Measurements from ENCODE around the gene FAM168B.

Gene FAM168B

DNA sequence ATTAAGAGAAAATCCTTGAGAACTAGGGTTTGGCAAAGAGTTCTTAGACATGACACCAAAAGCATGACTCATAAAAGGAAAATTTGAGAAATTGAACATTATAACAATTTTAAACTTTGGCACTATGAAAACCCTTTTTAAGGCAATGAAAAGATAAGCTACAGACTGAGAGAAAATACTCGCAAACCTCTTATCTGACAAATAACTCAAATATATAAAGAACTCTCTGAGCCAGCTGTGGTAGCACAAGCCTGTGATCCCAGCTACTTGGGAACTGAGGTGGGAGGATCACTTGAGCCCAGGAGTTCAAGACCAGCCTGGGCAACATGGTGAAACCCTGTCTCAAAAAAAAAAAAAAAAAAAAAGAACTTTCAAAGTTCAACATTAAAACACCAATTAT is 70.5 kb downstream of the FAM168B start:
- DNase-seq (ENCODE audit: low read depth in 3 of 3), result no peak

DNA sequence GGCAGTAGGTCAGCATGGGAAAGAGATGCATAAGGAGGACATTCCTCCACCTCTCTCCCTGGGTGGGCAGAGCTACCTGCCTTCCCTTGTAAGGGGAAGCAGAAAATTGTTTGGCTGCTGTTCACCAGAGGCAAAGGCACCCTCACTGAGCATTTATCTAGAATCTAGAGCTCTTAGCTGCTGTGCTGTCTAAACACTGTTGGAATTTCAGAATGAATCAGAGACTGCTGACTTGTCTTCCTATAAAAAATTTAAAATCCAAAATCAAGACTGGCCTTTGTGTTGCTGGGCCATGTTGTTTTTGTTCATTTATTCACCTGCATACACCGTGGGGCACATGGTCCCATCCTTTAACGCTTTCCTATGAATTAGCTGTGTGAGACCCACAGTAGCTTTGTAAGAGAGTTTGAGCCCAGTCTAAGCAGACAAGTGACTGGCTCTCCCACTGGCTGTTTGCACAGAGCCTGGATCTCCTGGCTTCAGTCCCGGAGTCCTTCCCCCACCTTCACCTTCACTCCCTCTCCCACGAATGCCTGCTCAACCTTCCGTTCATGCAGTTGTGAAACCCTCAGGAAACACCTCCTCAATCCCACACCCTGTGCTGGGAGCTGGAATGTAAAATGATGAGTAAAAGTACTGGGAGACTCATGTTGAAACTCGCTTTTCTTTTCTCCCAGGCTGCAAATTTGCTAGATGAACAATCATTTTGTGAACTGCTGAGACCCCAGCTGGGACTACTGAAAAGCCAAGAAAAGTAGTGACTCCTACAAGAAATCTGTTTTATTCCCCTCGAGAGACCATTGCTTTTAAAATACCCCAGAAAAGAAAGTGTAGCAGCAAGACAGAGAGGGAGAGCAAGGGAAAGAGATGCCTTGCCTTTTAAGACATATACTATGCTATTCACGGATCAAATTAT is 76.2 kb downstream of the FAM168B start:
- no peak for DNase-seq (ENCODE audit: low read depth in 3 of 3)

DNA sequence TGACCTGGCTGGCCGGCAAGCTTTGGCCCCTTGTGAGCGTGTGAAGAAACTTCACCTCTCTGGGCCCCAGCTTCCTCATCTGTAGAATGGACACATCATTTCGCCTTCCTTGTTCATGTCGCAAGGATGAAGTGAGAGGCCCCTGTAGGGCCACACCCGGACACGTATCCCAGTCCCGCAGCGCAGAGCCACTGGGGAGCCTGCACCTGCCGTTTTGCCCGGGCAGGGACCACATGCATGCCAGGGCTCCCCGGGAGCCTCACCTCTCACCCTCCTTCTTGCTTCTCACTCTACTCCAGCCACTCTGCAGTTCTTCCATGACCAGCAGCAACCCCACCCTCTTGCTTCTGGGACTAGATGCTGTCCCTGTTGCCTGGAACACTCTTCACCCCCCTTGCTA is 77.5 kb downstream of the FAM168B start:
- no peak for DNase-seq (ENCODE audit: low read depth in 3 of 3)

DNA sequence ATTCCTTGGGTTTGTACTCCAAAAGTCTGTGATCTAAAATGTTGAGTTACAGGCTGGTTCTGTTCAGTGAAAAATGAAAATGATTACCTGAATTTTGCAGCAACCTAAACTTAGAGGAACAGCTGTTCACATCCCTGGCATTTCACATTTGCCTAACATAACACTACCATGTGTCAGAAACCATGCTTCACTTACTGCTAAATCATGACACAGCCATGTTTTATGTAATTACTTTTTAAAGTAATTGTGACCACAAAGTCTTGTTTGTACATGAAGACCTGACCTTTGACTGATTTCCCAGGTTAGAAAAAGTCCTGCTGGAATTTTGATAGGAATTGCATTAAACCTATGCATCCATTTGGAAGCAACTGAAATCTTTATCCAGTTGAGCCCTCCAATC is 79.1 kb downstream of the FAM168B start:
- DNase-seq (ENCODE audit: low read depth in 3 of 3), result no peak

DNA sequence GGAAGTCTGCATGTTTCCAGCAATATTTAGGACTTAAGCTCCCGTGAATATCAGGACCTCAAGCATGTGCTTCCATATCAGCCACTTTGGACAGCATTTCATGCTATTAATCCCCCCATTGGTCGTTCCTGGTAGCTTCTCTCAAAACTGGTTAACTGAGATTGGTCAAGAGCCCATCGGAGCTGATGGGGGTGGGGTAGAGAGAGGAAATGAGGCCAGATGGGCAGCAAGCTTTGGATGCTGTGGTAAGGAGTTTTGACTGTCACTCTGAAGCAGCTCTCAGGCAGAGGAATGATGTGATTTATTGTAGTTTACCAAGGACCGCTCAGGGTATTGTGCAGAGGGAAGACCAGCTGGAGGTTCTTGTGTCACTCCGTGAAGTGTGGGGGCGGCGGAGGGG is 81.8 kb downstream of the FAM168B start:
- DNase-seq (ENCODE audit: low read depth in 3 of 3), result no peak

DNA sequence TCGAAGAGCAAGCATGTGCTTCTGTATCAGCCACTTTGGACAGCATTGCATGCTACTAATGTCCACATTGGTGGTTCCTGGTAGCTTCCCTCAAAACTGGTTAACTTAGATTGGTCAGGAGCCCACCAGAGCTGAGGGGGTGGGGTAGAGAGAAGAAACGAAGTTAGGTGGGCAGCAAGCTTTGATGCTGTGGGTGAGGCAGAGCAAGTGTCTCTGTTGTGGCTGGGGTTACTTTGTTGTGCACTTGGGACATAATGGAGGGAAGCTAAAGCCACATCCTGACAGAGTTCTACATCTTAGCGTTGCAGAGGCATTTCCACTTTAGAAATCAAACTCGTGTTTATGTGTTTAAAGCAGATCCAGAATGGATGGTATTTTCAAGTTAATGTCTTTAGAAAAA is 82.7 kb downstream of the FAM168B start:
- no peak for DNase-seq (ENCODE audit: low read depth in 3 of 3)

DNA sequence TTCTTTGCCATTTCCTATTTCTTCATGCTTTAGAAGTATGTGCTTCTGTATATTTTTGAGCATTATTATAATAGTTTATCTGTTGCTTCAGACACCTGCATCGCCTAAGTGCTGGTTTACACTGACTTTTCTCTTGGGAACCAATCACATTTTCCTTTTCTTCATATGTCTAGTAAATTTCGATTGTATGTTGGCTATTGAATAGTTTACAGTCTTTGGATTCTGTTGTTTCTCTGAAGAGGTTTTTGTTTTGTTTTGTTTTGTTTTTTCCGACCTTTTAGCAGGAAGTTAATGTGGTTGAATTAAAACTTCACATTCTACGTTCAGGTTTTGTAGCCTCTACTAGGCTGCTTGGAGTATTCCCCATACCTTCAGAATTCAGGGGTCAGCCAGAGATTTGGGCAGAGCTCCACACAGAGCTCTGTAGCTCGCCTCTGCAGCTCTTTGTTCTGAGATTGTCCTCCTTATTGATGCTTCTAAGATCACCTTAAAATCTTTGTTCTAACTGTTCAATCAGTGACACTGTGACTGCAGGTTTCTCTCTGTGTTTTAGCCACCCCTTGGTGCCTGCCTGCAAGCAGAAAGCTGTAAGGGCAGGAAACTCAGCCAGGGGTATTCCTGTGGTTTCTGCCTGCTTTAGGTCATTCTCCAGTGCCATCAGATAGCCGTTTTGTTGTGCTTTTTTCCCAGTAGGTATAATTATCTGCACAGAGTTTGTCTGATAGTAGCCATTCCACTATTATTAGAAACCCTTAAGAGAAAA is 83.4 kb downstream of the FAM168B start:
- DNase-seq (ENCODE audit: low read depth in 3 of 3), result no peak

DNA sequence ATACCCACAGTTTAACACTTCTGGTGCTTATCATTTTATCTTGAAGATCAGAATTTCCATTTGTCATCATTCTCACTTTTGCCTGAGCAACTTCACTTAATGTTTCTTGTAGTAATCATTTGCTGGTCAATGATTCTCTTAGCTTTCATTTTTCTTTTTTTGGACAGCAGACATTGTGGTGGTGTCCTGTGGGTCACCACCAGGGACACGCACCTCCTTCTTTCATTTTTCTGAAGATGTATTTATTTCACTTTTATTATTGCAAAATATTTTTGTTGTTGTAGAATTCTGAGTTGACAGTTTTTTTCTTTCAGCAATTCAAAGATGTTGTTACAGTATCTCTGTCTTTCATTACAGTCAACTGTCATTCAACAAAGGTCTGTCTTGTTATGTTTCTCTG is 84.3 kb downstream of the FAM168B start:
- no peak for DNase-seq (ENCODE audit: low read depth in 3 of 3)

DNA sequence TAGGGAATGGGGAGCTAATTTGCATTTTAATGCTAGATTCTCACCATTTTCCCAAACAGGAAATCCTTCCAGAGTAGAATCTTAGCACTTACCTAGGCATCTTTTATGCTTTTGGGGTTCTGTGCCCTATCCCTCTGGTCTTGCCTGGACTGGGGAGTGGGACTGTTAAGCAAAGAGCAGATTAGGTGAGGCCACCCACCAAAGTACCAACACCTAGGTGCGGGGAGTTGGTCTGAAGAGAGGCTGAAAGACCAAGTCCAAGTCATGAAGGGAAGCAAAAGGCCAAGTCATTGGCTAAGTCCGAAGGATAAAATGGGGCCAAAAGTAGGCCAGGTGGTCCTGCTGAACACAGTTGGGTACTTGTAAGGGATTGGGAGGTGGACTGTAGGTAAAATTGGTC is 86.7 kb downstream of the FAM168B start:
- DNase-seq (ENCODE audit: low read depth in 3 of 3), result no peak

DNA sequence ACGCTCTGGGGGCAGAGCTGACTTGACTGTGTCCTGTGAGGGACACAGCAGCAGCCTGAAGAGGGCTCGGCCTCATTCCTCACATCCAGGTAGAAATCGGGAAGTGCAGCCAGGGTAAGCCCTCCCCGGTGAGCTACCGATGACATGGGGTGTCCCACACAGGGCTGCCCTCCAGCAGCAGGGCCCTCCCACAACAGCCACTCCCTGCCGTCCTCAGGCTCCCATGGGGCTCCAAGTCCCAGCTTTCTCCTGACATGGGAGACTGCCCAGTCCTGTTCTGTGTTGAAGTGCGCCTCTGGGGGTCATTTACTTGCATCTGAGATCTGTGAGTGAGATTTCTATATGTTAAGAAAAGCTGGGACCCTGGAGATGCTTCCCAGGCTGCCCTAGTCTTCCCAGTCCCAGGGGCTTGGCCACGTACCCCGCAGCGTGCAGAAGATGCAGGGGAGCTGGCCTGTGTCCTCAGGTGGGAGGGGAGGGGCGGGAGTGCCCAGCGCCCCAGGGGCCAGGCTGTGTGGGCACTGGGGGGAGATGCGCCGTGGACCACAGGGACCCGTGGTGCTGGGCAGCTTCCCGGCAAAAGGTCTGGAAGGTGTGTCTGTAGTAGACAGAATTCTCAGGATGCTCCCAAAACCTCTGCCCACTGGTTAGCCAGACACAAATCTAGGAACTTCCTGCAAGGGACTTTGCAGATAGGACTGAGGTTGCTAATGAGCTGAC is 87.9 kb downstream of the FAM168B start:
- no peak for DNase-seq (ENCODE audit: low read depth in 3 of 3)

DNA sequence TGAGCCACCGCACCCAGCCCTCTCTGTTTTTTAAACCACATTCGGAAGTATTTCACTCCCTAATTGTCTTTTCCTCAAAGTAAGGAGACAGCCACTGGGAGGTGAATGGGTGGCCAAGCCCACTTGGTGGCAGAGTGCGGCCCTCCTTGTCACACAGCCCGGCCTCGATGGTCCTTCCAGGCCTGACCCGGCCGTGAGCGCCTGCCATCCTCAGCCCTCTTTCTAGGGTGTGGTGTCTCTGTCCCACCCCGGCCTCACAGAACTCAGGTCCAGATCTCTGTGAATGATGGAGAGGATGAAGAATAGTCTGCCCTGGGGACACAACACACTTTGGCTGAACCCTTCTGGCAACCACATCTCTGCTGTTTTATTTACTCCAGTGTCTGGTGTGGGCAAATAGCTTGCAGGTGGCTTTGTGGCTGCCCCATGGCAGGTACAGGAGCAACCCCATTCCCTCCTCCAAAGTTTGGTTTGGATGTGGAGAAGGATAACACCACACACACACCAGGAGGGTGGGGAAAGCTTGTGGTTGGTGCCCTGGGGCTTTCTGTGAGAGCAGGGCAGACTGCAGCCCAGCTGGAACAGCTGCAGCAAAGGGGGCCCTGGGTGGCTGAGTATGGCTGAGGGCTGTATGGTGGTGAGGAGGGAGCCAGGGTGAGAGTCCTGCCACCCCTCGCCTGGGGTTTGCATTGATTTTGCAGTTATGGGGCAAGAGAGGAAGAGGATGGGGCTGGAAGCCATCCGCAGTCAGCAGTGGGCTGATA is 88.6 kb downstream of the FAM168B start:
- DNase-seq (ENCODE audit: low read depth in 3 of 3), result no peak

DNA sequence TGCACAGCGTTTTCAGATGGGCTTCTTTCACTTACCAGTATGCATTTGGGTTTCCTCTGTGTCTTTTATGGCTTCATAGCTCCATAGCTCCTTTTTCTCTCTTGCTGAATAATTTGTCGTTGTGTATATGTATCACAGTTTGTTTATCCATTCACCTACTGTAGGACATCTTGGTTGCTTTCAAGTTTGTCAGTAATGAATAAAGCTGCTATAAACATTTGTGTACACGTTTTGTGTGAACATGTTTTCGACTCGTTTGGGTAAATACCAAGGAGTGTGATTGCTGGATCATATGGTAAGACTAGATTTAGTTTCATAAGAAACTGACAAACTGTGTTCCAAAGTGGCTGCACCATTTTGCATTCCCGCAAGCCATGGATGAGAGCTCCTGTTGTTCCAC is 94.7 kb downstream of the FAM168B start:
- no peak for DNase-seq (ENCODE audit: low read depth in 3 of 3)

Measured in stimulated activated CD4-positive, alpha-beta T cell treated with anti-CD3 and anti-CD28 coated beads, TNF-alpha, amount 100 ng/mL, for 48 hours (primary cell).